Smooth muscle cell (in vitro differentiated cells): Measurements from ENCODE around the gene ZCCHC14. TPM values are rescaled to one million over a fixed set of nuclear protein-coding genes. Genes with fewer than 3 reads are reported as not detected.
A peak's percentile ranks its signal among the peaks of the same experiment; 100 is the strongest.

ENCODE experiments used
- DNase-seq: peaks from one replicate; lab custom pipeline; 2025; ENCODE audit not compliant: unreplicated experiment; lab: John Stamatoyannopoulos, UW
- H2AFZ ChIP-seq: fragments of 200-600 bp; sonication (generic); 2 replicates; pipeline ENCODE4 v1.6.0; 2016; ENCODE audit warnings: antibody characterized with exemption, low read depth, mild to moderate bottlenecking
- H3F3A ChIP-seq: fragments of 200-600 bp; sonication (generic); 2 replicates; pipeline ENCODE4 v1.6.0; 2017; ENCODE audit warnings: antibody characterized with exemption, low read depth
- H3K27ac ChIP-seq: fragments of 200-600 bp; sonication (generic); 2 replicates; pipeline ENCODE4 v1.5.1; 2016; ENCODE audit warnings: low read depth, mild to moderate bottlenecking
- H3K27me3 ChIP-seq: fragments of 200-600 bp; sonication (generic); 2 replicates; pipeline ENCODE4 v1.6.1; 2016; ENCODE audit warnings: low read depth, mild to moderate bottlenecking
- H3K36me3 ChIP-seq: fragments of 200-600 bp; sonication (generic); 2 replicates; pipeline ENCODE4 v1.5.1; 2016; ENCODE audit warnings: low read depth
- H3K4me1 ChIP-seq: fragments of 200-600 bp; sonication (generic); 2 replicates; pipeline ENCODE4 v1.5.1; 2016; ENCODE audit warnings: low read depth
- H3K4me2 ChIP-seq: fragments of 200-600 bp; sonication (generic); 2 replicates; pipeline ENCODE4 v1.6.0; 2016; ENCODE audit warnings: mild to moderate bottlenecking
- H3K4me3 ChIP-seq: fragments of 200-600 bp; sonication (generic); 2 replicates; pipeline ENCODE4 v1.5.1; 2016; ENCODE audit warnings: mild to moderate bottlenecking
- H3K79me2 ChIP-seq: fragments of 200-600 bp; sonication (generic); 2 replicates; pipeline ENCODE4 v1.6.0; 2016; ENCODE audit warnings: low read depth, mild to moderate bottlenecking
- H3K9ac ChIP-seq: fragments of 200-600 bp; sonication (generic); 2 replicates; pipeline ENCODE4 v1.6.0; 2016; ENCODE audit warnings: low read depth
- H3K9me3 ChIP-seq: fragments of 200-600 bp; sonication (generic); replicated peaks from 2 replicates; pipeline ENCODE4 v1.5.1; 2016; ENCODE audit warnings: low read depth
- H4K20me1 ChIP-seq: fragments of 200-600 bp; sonication (generic); 2 replicates; pipeline ENCODE4 v1.6.0; 2016; ENCODE audit warnings: low read depth
- CTCF ChIP-seq: fragments of 200-600 bp; sonication (generic); IDR thresholded peaks from 2 replicates; pipeline ENCODE4 v1.5.1; 2017; ENCODE audit warnings: borderline replicate concordance, mild to moderate bottlenecking, antibody characterized with exemption; ENCODE audit not compliant: insufficient read depth, poor library complexity, severe bottlenecking
- WGBS: methylation state at CpG from one replicate; pipeline ENCODE4 v1.1.7; 2016; ENCODE audit warnings: low lambda C conversion rate; 5-methylcytosine and 5-hydroxymethylcytosine counted together
- polyA plus RNA-seq: library from polyadenylated mRNA; unstranded; fragments of >200 nt; fragmentation: Nextera tagmentation; extraction: Ambion mirVana; gene quantifications from 2 replicates; pipeline ENCODE4 v1.2.1, GENCODE V29; 2016
- total RNA-seq: library from RNA; depleted of rRNA; stranded (reverse); fragments of >200 nt; gene quantifications from 2 replicates; pipeline ENCODE4 v1.2.3, GENCODE V29; 2014

The ZCCHC14 gene
- total and polyA plus RNA-seq, 2 experiments from 2014 or later = 4.6 to 8.5 TPM

- Histone ChIP-seq H3K27me3 (no peaks in the 10 kb centered on the region), H3K4me1 (peaks cover 20% of the 10 kb centered on the region), H3K9ac (peak overlapping the region; percentile 68), H3K4me2 (peak overlapping the region; percentile 79), H4K20me1 (peaks cover 62% of the 10 kb centered on the region), H3K27ac (peak overlapping the region; percentile 91), H3F3A (peaks cover 23% of the 10 kb centered on the region), H3K36me3 (no peaks in the 10 kb centered on the region), H3K9me3 (no peaks in the 10 kb centered on the region), H3K4me3 (peak overlapping the region; percentile 1), H3K79me2 (peaks cover 66% of the 10 kb centered on the region), H2AFZ (no peak overlapping the region)
- DNase-seq = peak; percentile 51
- WGBS = 30% methylated on average over 13 of the region's 13 CpGs
- TF ChIP-seq CTCF = no peak
Measured at GRCh38 chr16:87464691-87465300, 28.0 kb downstream of the ZCCHC14 start.

- no peak for DNase-seq
- peaks cover 62% of the 10 kb centered on the region for H4K20me1 ChIP-seq
- peak overlapping the region; percentile 79 for H3K4me2 ChIP-seq
- no peak for TF ChIP-seq CTCF
- H3K9ac ChIP-seq = peak overlapping the region; percentile 68
- no peaks in the 10 kb centered on the region for H3K36me3 ChIP-seq
- peaks cover 59% of the 10 kb centered on the region for H3K79me2 ChIP-seq
- H2AFZ ChIP-seq = no peak overlapping the region
- 54% methylated on average over 22 of the region's 22 CpGs for WGBS
- no peaks in the 10 kb centered on the region for H3K27me3 ChIP-seq
- H3K4me3 ChIP-seq = peak overlapping the region; percentile 1
- peak overlapping the region; percentile 91 for H3K27ac ChIP-seq
- no peaks in the 10 kb centered on the region for H3K9me3 ChIP-seq
- peaks cover 23% of the 10 kb centered on the region for H3F3A ChIP-seq
- peaks cover 20% of the 10 kb centered on the region for H3K4me1 ChIP-seq
Measured at GRCh38 chr16:87463722-87464690, 28.8 kb downstream of the ZCCHC14 start.

GRCh38 chr16:87461466-87461991 is 31.3 kb downstream of the ZCCHC14 start:
- H3K36me3 ChIP-seq = no peaks in the 10 kb centered on the region
- DNase-seq = no peak
- H3K4me1 ChIP-seq = peaks cover 16% of the 10 kb centered on the region
- no peak overlapping the region for H2AFZ ChIP-seq
- H3K9me3 ChIP-seq = no peaks in the 10 kb centered on the region
- H3K4me3 ChIP-seq = no peak overlapping the region
- 33% methylated on average over 11 of the region's 11 CpGs for WGBS
- no peak overlapping the region for H3K9ac ChIP-seq
- peak overlapping the region; percentile 42 for H3K4me2 ChIP-seq
- no peaks in the 10 kb centered on the region for H3K27me3 ChIP-seq
- peaks cover 60% of the 10 kb centered on the region for H4K20me1 ChIP-seq
- peaks cover 27% of the 10 kb centered on the region for H3F3A ChIP-seq
- TF ChIP-seq CTCF = peak; percentile 24
- H3K27ac ChIP-seq = no peak overlapping the region
- H3K79me2 ChIP-seq = peaks cover 36% of the 10 kb centered on the region
